GM23338 (cell line): ENCODE measurements around the gene KCNB1.

Source experiments
- EZH2 ChIP-seq: fragments of 200-600 bp; sonication (generic); IDR thresholded peaks from one replicate; pipeline ENCODE4 v1.8.0; 2017; ENCODE audit warnings: antibody characterized with exemption, mild to moderate bottlenecking, low read depth; ENCODE audit not compliant: unreplicated experiment
- EZH2phosphoT487 ChIP-seq: fragments of 200-600 bp; sonication (generic); IDR thresholded peaks from one replicate; pipeline ENCODE4 v1.8.1; 2018; ENCODE audit warnings: antibody characterized with exemption; ENCODE audit not compliant: unreplicated experiment
- JUNB ChIP-seq: IDR thresholded peaks from one replicate; pipeline ENCODE4 v1.6.1; 2016; ENCODE audit warnings: antibody characterized with exemption; ENCODE audit not compliant: unreplicated experiment
- POLR2AphosphoS5 ChIP-seq: IDR thresholded peaks from 2 replicates; pipeline ENCODE4 v1.6.1; 2016; ENCODE audit warnings: antibody characterized with exemption, low read depth
- TF ChIP-seq, protein P1 (sequence below), 2 experiments: fragments of 200-600 bp in 1 of 2; sonication (generic) in 1 of 2; conservative IDR thresholded peaks; 2 replicates each; pipeline versions ENCODE4 v1.5.1 to v1.6.1; 2016 to 2017; ENCODE audit warnings: antibody characterized with exemption in 2 of 2, low read depth in 2 of 2, mild to moderate bottlenecking in 2 of 2, moderate library complexity in 1 of 2

DNA sequence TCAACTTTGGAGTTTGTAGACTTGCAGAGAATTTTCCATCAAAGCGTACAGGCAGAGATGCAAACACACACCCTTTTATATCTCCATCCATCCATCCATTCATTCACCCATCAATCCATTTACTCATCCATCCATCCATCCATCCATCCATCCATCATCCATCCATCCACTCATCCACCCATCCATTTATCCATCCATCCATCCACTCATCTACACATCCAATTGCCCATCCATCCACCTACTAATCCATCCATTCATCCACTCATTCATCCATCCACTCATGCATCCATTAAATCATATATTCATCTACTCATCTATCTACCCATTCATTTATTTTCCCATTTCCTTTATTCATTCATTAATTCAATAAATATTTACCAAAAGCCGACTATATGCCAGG is 52.1 kb downstream of the KCNB1 start:
- TF ChIP-seq, protein P1, sequence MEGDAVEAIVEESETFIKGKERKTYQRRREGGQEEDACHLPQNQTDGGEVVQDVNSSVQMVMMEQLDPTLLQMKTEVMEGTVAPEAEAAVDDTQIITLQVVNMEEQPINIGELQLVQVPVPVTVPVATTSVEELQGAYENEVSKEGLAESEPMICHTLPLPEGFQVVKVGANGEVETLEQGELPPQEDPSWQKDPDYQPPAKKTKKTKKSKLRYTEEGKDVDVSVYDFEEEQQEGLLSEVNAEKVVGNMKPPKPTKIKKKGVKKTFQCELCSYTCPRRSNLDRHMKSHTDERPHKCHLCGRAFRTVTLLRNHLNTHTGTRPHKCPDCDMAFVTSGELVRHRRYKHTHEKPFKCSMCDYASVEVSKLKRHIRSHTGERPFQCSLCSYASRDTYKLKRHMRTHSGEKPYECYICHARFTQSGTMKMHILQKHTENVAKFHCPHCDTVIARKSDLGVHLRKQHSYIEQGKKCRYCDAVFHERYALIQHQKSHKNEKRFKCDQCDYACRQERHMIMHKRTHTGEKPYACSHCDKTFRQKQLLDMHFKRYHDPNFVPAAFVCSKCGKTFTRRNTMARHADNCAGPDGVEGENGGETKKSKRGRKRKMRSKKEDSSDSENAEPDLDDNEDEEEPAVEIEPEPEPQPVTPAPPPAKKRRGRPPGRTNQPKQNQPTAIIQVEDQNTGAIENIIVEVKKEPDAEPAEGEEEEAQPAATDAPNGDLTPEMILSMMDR (conservative IDR thresholded peaks at IDR 0.05; ENCODE audit: low read depth in 2 of 2): no peak
- TF ChIP-seq EZH2 (no peak), JUNB (no peak), EZH2phosphoT487 (no peak), POLR2AphosphoS5 (no peak)
